Vagina (tissue), 2 donors: ENCODE results near the gene ZNF775. TPM values are rescaled to one million over a fixed set of nuclear protein-coding genes. Genes with fewer than 3 reads are reported as not detected.

Experiments used
- DNase-seq, 2 donors: peaks; one replicate each; pipeline ENCODE4 v3.0.0-alpha.2; 2017; ENCODE audit errors: extremely low spot score in 2 of 2
- H3K27ac ChIP-seq: fragments of 200-600 bp; sonication (generic); one replicate; pipeline ENCODE4 v1.5.1; 2019
- H3K27me3 ChIP-seq: fragments of 200-600 bp; sonication (generic); one replicate; pipeline ENCODE4 v1.5.1; 2019
- H3K36me3 ChIP-seq, 2 donors: fragments of 200-600 bp; sonication (generic); one replicate each; pipeline ENCODE4 v1.5.1; 2017 to 2019
- H3K4me1 ChIP-seq: fragments of 200-600 bp; sonication (generic); one replicate; pipeline ENCODE4 v1.5.1; 2019
- H3K4me3 ChIP-seq, 2 donors: fragments of 200-600 bp; sonication (generic); 1 replicate in 1 of 2; 2 replicates in 1 of 2; pipeline ENCODE4 v1.5.1; 2016 to 2019
- H3K9me3 ChIP-seq: fragments of 200-600 bp; sonication (generic); one replicate; pipeline ENCODE4 v1.5.1; 2019
- CTCF ChIP-seq, 3 experiments: fragments of 450-650 bp in 2 of 3; fragments of 200-600 bp in 1 of 3; sonication (generic) in 1 of 3; IDR thresholded peaks; one replicate each; pipeline ENCODE4 v1.5.1; 2017 to 2019; ENCODE audit warnings: antibody characterized with exemption in 3 of 3, mild to moderate bottlenecking in 2 of 3, moderate library complexity in 2 of 3
- POLR2A ChIP-seq, 2 donors: fragments of 450-650 bp; IDR thresholded peaks; one replicate each; pipeline ENCODE4 v1.6.1; 2017; ENCODE audit warnings: antibody characterized with exemption in 2 of 2, mild to moderate bottlenecking in 2 of 2, moderate library complexity in 2 of 2
- POLR2AphosphoS5 ChIP-seq, 2 donors: sonication (generic); formaldehyde crosslinking; IDR thresholded peaks; one replicate each; pipeline ENCODE4 v1.9.0; 2017; ENCODE audit warnings: antibody characterized with exemption in 2 of 2, mild to moderate bottlenecking in 2 of 2, low read depth in 1 of 2; ENCODE audit not compliant: insufficient read depth in 1 of 2
- intact Hi-C: fragments of 100-400 bp; cut with DNase I; formaldehyde crosslinking; loops from one replicate; pipeline ENCODE4 v1.15.1; 2023
- total RNA-seq: library from RNA; depleted of rRNA; stranded (reverse); fragments of >200 nt; gene quantifications from one replicate; pipeline ENCODE4 v1.2.3, GENCODE V29; 2016

Gene ZNF775
- total RNA-seq, 1 donor from 2014 or later, result 4.4 TPM

GRCh38 chr7:150397346-150398107 is 18.4 kb downstream of the ZNF775 start:
- Histone ChIP-seq H3K9me3 (no peaks in the 10 kb centered on the region), H3K36me3 (peaks cover 0 to 12% of the 10 kb centered on the region in 2 donors), H3K27ac (no peak overlapping the region), H3K4me3 (no peak overlapping the region), H3K27me3 (no peaks in the 10 kb centered on the region), H3K4me1 (no peaks in the 10 kb centered on the region)
- TF ChIP-seq POLR2A (IDR thresholded peaks at IDR 0.05), result no peak
- no peak for TF ChIP-seq POLR2AphosphoS5 (IDR thresholded peaks at IDR 0.05; ENCODE audit: insufficient read depth in 1 of 2, low read depth in 1 of 2)
- TF ChIP-seq CTCF (IDR thresholded peaks at IDR 0.05), result no peak
- intact Hi-C loops, result no loop called here
- DNase-seq, result no peak

DNA sequence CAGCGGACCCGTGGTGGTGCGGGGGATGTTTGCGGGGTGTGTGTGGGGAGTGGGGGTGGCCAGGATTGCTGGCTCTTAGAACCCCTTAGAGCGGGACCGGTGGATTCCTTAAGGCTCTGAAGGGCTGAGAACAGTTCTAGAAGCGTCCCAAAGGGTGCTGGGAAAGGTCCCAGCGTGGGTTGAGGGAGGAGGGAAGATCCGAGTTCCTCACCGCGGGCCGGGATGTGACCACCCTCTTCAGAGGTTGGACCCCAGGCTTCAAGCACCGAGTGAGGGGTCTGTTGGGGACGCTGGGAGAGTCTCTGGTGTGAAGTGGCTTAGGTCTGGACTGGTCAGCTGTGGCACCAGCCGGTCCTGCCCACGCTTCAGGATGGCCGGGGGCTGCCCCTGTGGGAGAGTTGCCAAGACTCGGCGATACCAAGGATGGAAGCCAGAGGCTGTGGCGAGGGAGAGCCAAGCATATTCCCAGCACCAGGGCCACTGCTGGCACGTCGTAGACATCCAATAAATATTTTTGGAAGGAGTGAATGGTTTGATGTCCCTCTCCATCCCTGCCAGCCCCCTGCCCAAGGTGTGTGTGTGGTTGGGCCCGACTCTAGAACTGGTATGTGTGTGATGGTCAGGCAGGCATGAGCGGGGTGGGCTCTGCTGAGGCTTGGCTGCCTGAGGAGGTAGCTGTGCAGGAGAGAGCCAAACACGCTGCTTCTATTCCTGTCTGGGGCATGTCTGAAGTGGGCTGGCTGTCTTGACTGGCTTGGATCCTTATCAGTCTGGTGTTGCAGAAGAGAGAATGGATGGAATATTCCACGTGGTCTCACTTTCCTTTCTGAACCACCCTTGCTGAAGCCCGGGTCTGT is 19.2 kb downstream of the ZNF775 start:
- intact Hi-C loops, result no loop called here
- TF ChIP-seq POLR2AphosphoS5 (IDR thresholded peaks at IDR 0.05; ENCODE audit: insufficient read depth in 1 of 2, low read depth in 1 of 2) (no peak), CTCF (IDR thresholded peaks at IDR 0.05) (no peak), POLR2A (IDR thresholded peaks at IDR 0.05) (no peak)
- no peaks in the 10 kb centered on the region for H3K9me3 ChIP-seq
- H3K36me3 ChIP-seq, result peaks cover 0 to 12% of the 10 kb centered on the region in 2 donors
- H3K27me3 ChIP-seq, result no peaks in the 10 kb centered on the region
- H3K4me3 ChIP-seq, result no peak overlapping the region
- no peak overlapping the region for H3K27ac ChIP-seq
- H3K4me1 ChIP-seq, result no peaks in the 10 kb centered on the region
- DNase-seq, result no peak

DNA sequence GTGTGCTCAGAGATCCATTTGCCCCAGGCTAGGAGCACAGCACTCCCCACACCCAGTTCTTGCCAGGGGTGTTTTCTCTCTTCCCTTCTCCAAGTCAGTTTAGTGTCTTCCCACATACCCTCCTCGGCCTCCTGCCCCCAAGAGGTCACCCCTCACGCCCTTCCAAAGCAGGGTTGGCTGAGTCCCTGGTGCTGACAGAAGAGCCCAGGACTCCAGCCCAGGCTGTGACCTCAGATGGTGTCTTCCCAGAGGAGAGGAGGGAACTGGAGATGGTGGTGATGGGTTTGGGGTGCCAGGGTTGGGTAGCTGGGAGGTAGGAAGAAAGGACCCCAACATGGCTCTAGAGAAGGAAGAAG is 19.8 kb downstream of the ZNF775 start:
- no peaks in the 10 kb centered on the region for H3K9me3 ChIP-seq
- peaks cover 0 to 12% of the 10 kb centered on the region in 2 donors for H3K36me3 ChIP-seq
- H3K27ac ChIP-seq, result no peak overlapping the region
- intact Hi-C loops, result no loop called here
- H3K4me1 ChIP-seq, result peaks cover 3% of the 10 kb centered on the region
- H3K27me3 ChIP-seq, result no peaks in the 10 kb centered on the region
- no peak overlapping the region for H3K4me3 ChIP-seq
- TF ChIP-seq POLR2AphosphoS5 (IDR thresholded peaks at IDR 0.05; ENCODE audit: insufficient read depth in 1 of 2, low read depth in 1 of 2) (no peak), CTCF (IDR thresholded peaks at IDR 0.05) (no peak), POLR2A (IDR thresholded peaks at IDR 0.05) (no peak)
- no peak for DNase-seq

DNA sequence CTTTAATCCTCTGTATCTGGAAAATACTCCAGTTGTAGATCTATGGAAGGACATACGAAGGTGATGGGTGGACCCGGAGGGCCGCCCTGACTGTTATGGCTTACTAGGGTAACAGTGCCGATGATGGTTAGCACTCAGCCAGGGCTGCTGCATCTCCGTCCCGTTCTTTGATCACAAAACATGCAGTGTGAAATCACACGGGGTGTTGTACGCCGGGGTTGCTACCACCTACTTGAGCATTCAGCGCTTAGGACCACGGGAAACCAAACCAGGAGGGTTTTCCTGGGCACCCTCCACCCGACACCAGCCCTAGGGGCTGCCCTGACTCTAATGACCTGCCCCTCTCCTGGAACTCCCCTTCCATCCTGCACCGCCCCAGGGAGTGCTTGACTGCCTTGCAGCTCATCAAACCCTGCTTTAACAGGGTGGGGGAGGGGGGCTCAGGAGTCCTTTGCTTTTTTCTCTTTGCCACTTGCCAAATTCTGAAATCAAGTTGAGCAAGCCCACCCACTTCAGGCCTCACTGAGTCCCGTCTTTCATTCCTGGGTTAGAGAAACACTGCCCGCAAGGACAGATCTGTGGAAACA is 20.4 kb downstream of the ZNF775 start:
- no peaks in the 10 kb centered on the region for H3K9me3 ChIP-seq
- peaks cover 9% of the 10 kb centered on the region for H3K4me1 ChIP-seq
- H3K4me3 ChIP-seq, result no peak overlapping the region
- intact Hi-C loops, result no loop called here
- TF ChIP-seq POLR2AphosphoS5 (IDR thresholded peaks at IDR 0.05; ENCODE audit: insufficient read depth in 1 of 2, low read depth in 1 of 2) (no peak), CTCF (IDR thresholded peaks at IDR 0.05) (no peak), POLR2A (IDR thresholded peaks at IDR 0.05) (no peak)
- no peaks in the 10 kb centered on the region for H3K27me3 ChIP-seq
- no peak for DNase-seq
- no peak overlapping the region for H3K27ac ChIP-seq
- H3K36me3 ChIP-seq, result peaks cover 0 to 12% of the 10 kb centered on the region in 2 donors
